Measurements from ENCODE around the gene C2orf78. TPM values are rescaled to one million over a fixed set of nuclear protein-coding genes. Genes with fewer than 3 reads are reported as not detected.

Gene C2orf78
- total RNA-seq, 1 experiment from 2014 or later = not detected

DNA sequence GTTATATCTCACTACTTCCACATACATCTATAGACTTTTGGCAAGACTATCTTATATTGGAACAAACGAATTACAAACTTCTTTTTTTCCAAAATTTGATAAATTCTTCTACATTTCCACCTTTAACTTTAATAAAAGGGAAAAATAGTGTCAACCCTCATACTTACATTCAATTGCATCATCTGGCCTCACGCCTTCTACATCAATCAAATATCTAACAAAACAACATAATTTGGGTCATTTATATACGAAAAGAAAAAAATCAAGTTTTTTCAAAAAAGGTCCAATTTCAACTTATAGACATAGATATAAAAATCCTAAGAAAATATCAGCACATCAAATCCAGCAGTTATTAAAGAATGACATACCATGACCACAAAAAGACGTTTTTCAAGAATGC is 17.0 kb upstream of the C2orf78 start:
- intact Hi-C loops (cut with micrococcal nuclease; ENCODE audit: unreplicated experiment) = no loop called here
- no TSS peak for BruUV-seq (replicated peaks)
- ChIA-PET CTCF (no interaction called here), POLR2A (ENCODE audit: low non-redundant PET) (no interaction called here)
- no peaks in the 10 kb centered on the region for H3K27me3 ChIP-seq (replicated peaks; ENCODE audit: insufficient read depth, low read depth, low read length, poor library complexity)
- no peak for DNase-seq (ENCODE audit: low spot score)
- no peaks in the 10 kb centered on the region for H3K4me1 ChIP-seq (ENCODE audit: insufficient read depth, low read length, poor library complexity, severe bottlenecking)
- TF ChIP-seq EZH2 (IDR thresholded peaks at IDR 0.05; ENCODE audit: borderline replicate concordance, low read depth, low read length, poor library complexity, severe bottlenecking) = no peak
- TF ChIP-seq, protein P1, sequence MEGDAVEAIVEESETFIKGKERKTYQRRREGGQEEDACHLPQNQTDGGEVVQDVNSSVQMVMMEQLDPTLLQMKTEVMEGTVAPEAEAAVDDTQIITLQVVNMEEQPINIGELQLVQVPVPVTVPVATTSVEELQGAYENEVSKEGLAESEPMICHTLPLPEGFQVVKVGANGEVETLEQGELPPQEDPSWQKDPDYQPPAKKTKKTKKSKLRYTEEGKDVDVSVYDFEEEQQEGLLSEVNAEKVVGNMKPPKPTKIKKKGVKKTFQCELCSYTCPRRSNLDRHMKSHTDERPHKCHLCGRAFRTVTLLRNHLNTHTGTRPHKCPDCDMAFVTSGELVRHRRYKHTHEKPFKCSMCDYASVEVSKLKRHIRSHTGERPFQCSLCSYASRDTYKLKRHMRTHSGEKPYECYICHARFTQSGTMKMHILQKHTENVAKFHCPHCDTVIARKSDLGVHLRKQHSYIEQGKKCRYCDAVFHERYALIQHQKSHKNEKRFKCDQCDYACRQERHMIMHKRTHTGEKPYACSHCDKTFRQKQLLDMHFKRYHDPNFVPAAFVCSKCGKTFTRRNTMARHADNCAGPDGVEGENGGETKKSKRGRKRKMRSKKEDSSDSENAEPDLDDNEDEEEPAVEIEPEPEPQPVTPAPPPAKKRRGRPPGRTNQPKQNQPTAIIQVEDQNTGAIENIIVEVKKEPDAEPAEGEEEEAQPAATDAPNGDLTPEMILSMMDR (conservative IDR thresholded peaks at IDR 0.05; ENCODE audit: low read depth, low read length) = no peak
- no peak overlapping the region for H3K27ac ChIP-seq (ENCODE audit: low read depth, low read length, poor library complexity, severe bottlenecking)
- H3K4me3 ChIP-seq (ENCODE audit: low read depth, low read length, poor library complexity, severe bottlenecking) = no peak overlapping the region
- no peaks in the 10 kb centered on the region for H3K9me3 ChIP-seq (ENCODE audit: low read depth, low read length, poor library complexity, severe bottlenecking)
- H3K36me3 ChIP-seq (ENCODE audit: insufficient read depth, low read length, poor library complexity, severe bottlenecking) = peaks cover 46% of the 10 kb centered on the region

DNA sequence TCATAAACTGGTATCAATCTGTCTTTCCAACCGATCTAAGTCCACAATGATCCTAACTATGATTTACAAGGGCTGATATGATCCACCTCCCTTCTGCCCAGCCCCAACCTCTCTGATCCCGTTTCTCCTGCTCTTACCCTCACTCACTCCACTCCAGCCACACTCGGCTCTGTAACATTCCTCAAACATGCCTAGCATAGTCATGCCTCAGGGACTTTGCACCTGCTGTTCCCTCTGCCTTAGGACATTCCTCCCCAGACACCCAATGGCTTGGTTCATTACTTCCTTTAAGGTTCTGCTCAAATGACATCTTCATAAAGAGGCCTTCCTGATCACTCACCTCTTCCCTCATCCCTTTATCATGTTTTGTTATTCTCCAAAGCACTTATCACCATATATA is 13.3 kb upstream of the C2orf78 start:
- no peaks in the 10 kb centered on the region for H3K27me3 ChIP-seq (replicated peaks; ENCODE audit: insufficient read depth, low read depth, low read length, poor library complexity)
- no peak overlapping the region for H3K27ac ChIP-seq (ENCODE audit: low read depth, low read length, poor library complexity, severe bottlenecking)
- H3K9me3 ChIP-seq (ENCODE audit: low read depth, low read length, poor library complexity, severe bottlenecking) = no peaks in the 10 kb centered on the region
- POLR2A ChIA-PET (ENCODE audit: low non-redundant PET) = no interaction called here
- H3K4me3 ChIP-seq (ENCODE audit: low read depth, low read length, poor library complexity, severe bottlenecking) = no peak overlapping the region
- intact Hi-C loops (cut with micrococcal nuclease; ENCODE audit: unreplicated experiment) = no loop called here
- CTCF ChIA-PET = no interaction called here
- TF ChIP-seq EZH2 (IDR thresholded peaks at IDR 0.05; ENCODE audit: borderline replicate concordance, low read depth, low read length, poor library complexity, severe bottlenecking) = no peak
- TF ChIP-seq, protein P1 (conservative IDR thresholded peaks at IDR 0.05; ENCODE audit: low read depth, low read length) = no peak
- DNase-seq (ENCODE audit: low spot score) = no peak
- H3K4me1 ChIP-seq (ENCODE audit: insufficient read depth, low read length, poor library complexity, severe bottlenecking) = no peaks in the 10 kb centered on the region
- BruUV-seq (replicated peaks) = no TSS peak
- H3K36me3 ChIP-seq (ENCODE audit: insufficient read depth, low read length, poor library complexity, severe bottlenecking) = peaks cover 51% of the 10 kb centered on the region

DNA sequence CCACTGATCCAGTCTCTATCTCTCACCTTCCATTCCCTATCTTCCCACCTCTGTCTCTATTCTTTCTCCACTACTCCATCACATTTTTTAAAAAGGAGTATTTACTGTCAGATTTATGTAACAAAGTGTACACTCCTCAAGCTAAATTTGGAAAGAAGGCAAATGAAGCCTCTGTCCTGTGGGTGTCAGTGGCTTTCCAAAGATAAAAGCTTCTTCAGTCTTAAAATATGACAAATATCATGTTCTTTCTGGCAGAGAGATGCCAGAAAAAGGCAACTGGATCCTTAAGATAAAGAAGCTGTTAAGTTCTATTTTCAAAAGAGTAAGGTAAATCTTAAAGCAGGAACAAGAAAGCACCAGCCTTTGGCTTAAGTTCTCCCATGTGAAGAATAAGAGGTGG is 11.2 kb upstream of the C2orf78 start:
- no peaks in the 10 kb centered on the region for H3K27me3 ChIP-seq (replicated peaks; ENCODE audit: insufficient read depth, low read depth, low read length, poor library complexity)
- POLR2A ChIA-PET (ENCODE audit: low non-redundant PET) = no interaction called here
- TF ChIP-seq EZH2 (IDR thresholded peaks at IDR 0.05; ENCODE audit: borderline replicate concordance, low read depth, low read length, poor library complexity, severe bottlenecking) = no peak
- TF ChIP-seq, protein P1 (conservative IDR thresholded peaks at IDR 0.05; ENCODE audit: low read depth, low read length) = no peak
- no peak for DNase-seq (ENCODE audit: low spot score)
- H3K9me3 ChIP-seq (ENCODE audit: low read depth, low read length, poor library complexity, severe bottlenecking) = no peaks in the 10 kb centered on the region
- H3K27ac ChIP-seq (ENCODE audit: low read depth, low read length, poor library complexity, severe bottlenecking) = no peak overlapping the region
- intact Hi-C loops (cut with micrococcal nuclease; ENCODE audit: unreplicated experiment) = no loop called here
- no peaks in the 10 kb centered on the region for H3K4me1 ChIP-seq (ENCODE audit: insufficient read depth, low read length, poor library complexity, severe bottlenecking)
- peaks cover 50% of the 10 kb centered on the region for H3K36me3 ChIP-seq (ENCODE audit: insufficient read depth, low read length, poor library complexity, severe bottlenecking)
- no TSS peak for BruUV-seq (replicated peaks)
- CTCF ChIA-PET = no interaction called here
- H3K4me3 ChIP-seq (ENCODE audit: low read depth, low read length, poor library complexity, severe bottlenecking) = no peak overlapping the region

Measured in A673 (cell line).